GM12801 (cell line): ENCODE results near the gene CELF5.

Source experiments
- CTCF ChIP-seq: IDR thresholded peaks from one replicate; pipeline ENCODE4 v1.5.1; 2011; ENCODE audit warnings: control low read depth; ENCODE audit not compliant: insufficient read length; ENCODE audit errors: extremely low read depth

CELF5 gene

GRCh38 chr19:3269916-3270671 is 45.6 kb downstream of the CELF5 start:
- no peak for TF ChIP-seq CTCF

- TF ChIP-seq CTCF, result no peak
These were observed 46.4 kb downstream of the CELF5 start for GRCh38 chr19:3270902-3271301.

- no peak for TF ChIP-seq CTCF
These were observed 48.0 kb downstream of the CELF5 start for GRCh38 chr19:3272401-3272931.

- TF ChIP-seq CTCF, result no peak
These were observed 48.5 kb downstream of the CELF5 start for GRCh38 chr19:3272952-3273351.

GRCh38 chr19:3274245-3274941 is 49.9 kb downstream of the CELF5 start:
- TF ChIP-seq CTCF, result no peak

- no peak for TF ChIP-seq CTCF
These were observed 50.6 kb downstream of the CELF5 start for GRCh38 chr19:3274942-3275582.
